Measurements from ENCODE around the gene PRR14. TPM values are rescaled to one million over a fixed set of nuclear protein-coding genes. Genes with fewer than 3 reads are reported as not detected.
A peak's percentile ranks its signal among the peaks of the same experiment; 100 is the strongest.

PRR14 gene
- total and polyA plus RNA-seq, 8 donors = 9.0 to 123 (median 79.6) TPM

GRCh38 chr16:30658731-30659506 is 8.2 kb downstream of the PRR14 start:
- DNase-seq = peak; percentile 73 to 97
- Histone ChIP-seq H3K4me3 (peak overlapping the region; percentile 94 to 98 (median 96)), H3K27ac (peak overlapping the region; percentile 96 to 99 (median 99)), H3K4me1 (peaks cover 40 to 62% (median 55%) of the 10 kb centered on the region in 4 donors), H3K9me3 (no peaks in the 10 kb centered on the region), H3K36me3 (peaks cover 43 to 67% (median 64%) of the 10 kb centered on the region in 4 donors), H3K27me3 (no peaks in the 10 kb centered on the region)
- peak in 1 of 3 donors; percentile 4 for TF ChIP-seq POLR2AphosphoS5 (IDR thresholded peaks at IDR 0.05)
- peak in 1 of 7 experiments; percentile 13 for TF ChIP-seq CTCF (IDR thresholded peaks at IDR 0.05)
- TF ChIP-seq POLR2A (IDR thresholded peaks at IDR 0.05) = no peak
- 0 to 1% (median 0%) methylated on average over 20 to 64 of the region's 64 CpGs for WGBS, 5 donors
- intact Hi-C loops (cut with DNase I; ENCODE audit: low total_unique reads) = loop anchor here (10.0 kb wide), 1 partner anchor 94 kb away; no protein-coding TSS in a partner anchor

- Histone ChIP-seq H3K36me3 (peaks cover 42 to 67% (median 64%) of the 10 kb centered on the region in 4 donors), H3K4me3 (peak overlapping the region; percentile 94 to 98 (median 96)), H3K27ac (peak overlapping the region; percentile 96 to 99 (median 99)), H3K27me3 (no peaks in the 10 kb centered on the region), H3K9me3 (no peaks in the 10 kb centered on the region), H3K4me1 (peaks cover 40 to 64% (median 61%) of the 10 kb centered on the region in 4 donors)
- 0 to 2% (median 1%) methylated on average over 35 to 84 of the region's 84 CpGs for WGBS, 5 donors
- intact Hi-C loops (cut with DNase I; ENCODE audit: low total_unique reads) = loop anchor here (10.0 kb wide), 1 partner anchor 95 kb away; no protein-coding TSS in a partner anchor
- peak in 1 of 2 donors; percentile 69 for DNase-seq
- TF ChIP-seq POLR2A (IDR thresholded peaks at IDR 0.05) = no peak
- TF ChIP-seq CTCF (IDR thresholded peaks at IDR 0.05) = peak in 1 of 7 experiments; percentile 3
- no peak for TF ChIP-seq EP300 (IDR thresholded peaks at IDR 0.05)
- no peak for TF ChIP-seq POLR2AphosphoS5 (IDR thresholded peaks at IDR 0.05)
Observed at GRCh38 chr16:30659507-30660423, 9.0 kb downstream of the PRR14 start.

GRCh38 chr16:30660424-30661261 is 9.9 kb downstream of the PRR14 start:
- Histone ChIP-seq H3K9me3 (no peaks in the 10 kb centered on the region), H3K36me3 (peaks cover 42 to 67% (median 64%) of the 10 kb centered on the region in 4 donors), H3K4me1 (peaks cover 40 to 73% (median 65%) of the 10 kb centered on the region in 4 donors), H3K27me3 (no peaks in the 10 kb centered on the region), H3K27ac (peak overlapping the region; percentile 96 to 99 (median 99)), H3K4me3 (peak overlapping the region; percentile 94 to 98 (median 96))
- DNase-seq = peak in 1 of 2 donors; percentile 62
- WGBS, 5 donors = 27 to 36% (median 31%) methylated on average over 19 to 21 of the region's 21 CpGs
- no peak for TF ChIP-seq CTCF (IDR thresholded peaks at IDR 0.05)
- TF ChIP-seq POLR2AphosphoS5 (IDR thresholded peaks at IDR 0.05) = no peak
- intact Hi-C loops (cut with DNase I; ENCODE audit: low total_unique reads) = no loop called here
